SK-N-MC (cell line): ENCODE data around the gene OTUD7B.
"Not testable (repeated sequence)": the region's sequence is repeated elsewhere in the genome, so short reads cannot be mapped to it uniquely, and the experiment has no call there.

ENCODE experiments used
- DNase-seq: peaks from one replicate; pipeline ENCODE4 v3.0.0-alpha.2; 2011; ENCODE audit warnings: low read depth, low spot score
- H3K27ac ChIP-seq: fragments of 200-600 bp; sonication (generic); 2 replicates; pipeline ENCODE4 v1.5.1; 2016; ENCODE audit warnings: mixed run types
- H3K36me3 ChIP-seq: fragments of 200-600 bp; sonication (generic); 2 replicates; pipeline ENCODE4 v1.6.1; 2017; ENCODE audit warnings: antibody characterized with exemption, low read length, mixed read lengths; ENCODE audit not compliant: insufficient read depth
- H3K4me3 ChIP-seq: fragments of 200-600 bp; sonication (generic); 2 replicates; pipeline ENCODE4 v1.5.1; 2016
- H3K9ac ChIP-seq: fragments of 200-600 bp; sonication (generic); 2 replicates; pipeline ENCODE4 v1.8.0; 2017; ENCODE audit warnings: mixed run types, mixed read lengths; ENCODE audit not compliant: insufficient read length
- H3K9me3 ChIP-seq: fragments of 200-600 bp; sonication (generic); 2 replicates; pipeline ENCODE4 v1.6.1; 2017; ENCODE audit warnings: low read depth, mild to moderate bottlenecking, antibody characterized with exemption, low read length, moderate library complexity, mixed read lengths
- EZH2 ChIP-seq: fragments of 200-600 bp; sonication (generic); IDR thresholded peaks from one replicate; pipeline ENCODE4 v1.6.1; 2017; ENCODE audit warnings: antibody characterized with exemption
- FOXP2 ChIP-seq: optimal IDR thresholded peaks from 2 replicates; pipeline ENCODE3; 2011; ENCODE audit warnings: mild to moderate bottlenecking, moderate library complexity; ENCODE audit not compliant: insufficient read depth; ENCODE audit errors: extremely low read length, control extremely low read depth
- POLR2AphosphoS5 ChIP-seq: IDR thresholded peaks from 2 replicates; pipeline ENCODE4 v1.6.1; 2012; ENCODE audit warnings: mild to moderate bottlenecking, low read depth, low read length, borderline replicate concordance

Gene OTUD7B

DNA sequence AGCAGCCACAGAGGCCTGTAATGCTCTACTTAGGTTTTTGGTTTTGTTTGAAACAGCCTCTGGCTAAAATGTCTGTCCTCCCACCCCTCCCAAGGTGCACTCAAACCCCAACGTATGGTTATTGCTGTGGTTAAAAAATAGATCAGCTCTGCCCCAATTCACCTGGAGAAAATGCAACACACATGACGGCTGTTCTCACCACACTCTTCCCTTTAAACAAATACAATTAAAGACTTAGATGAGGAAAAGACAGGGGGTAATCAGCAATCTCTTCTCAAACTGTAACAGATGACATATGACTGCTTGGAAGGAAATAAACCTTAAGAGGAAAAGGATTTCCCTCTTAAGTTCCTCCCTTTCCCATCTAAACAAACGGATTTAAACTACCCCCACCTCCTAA is 67.6 kb downstream of the OTUD7B start:
- TF ChIP-seq POLR2AphosphoS5 = no peak
- no peak for TF ChIP-seq FOXP2
- no peak for TF ChIP-seq EZH2
- peak overlapping the region; percentile 81 for H3K27ac ChIP-seq
- no peak for DNase-seq
- no peaks in the 10 kb centered on the region for H3K9me3 ChIP-seq
- no peak overlapping the region for H3K9ac ChIP-seq
- H3K4me3 ChIP-seq = no peak overlapping the region
- peaks cover 17% of the 10 kb centered on the region; the same call in 1 of the 2 replicates for H3K36me3 ChIP-seq

DNA sequence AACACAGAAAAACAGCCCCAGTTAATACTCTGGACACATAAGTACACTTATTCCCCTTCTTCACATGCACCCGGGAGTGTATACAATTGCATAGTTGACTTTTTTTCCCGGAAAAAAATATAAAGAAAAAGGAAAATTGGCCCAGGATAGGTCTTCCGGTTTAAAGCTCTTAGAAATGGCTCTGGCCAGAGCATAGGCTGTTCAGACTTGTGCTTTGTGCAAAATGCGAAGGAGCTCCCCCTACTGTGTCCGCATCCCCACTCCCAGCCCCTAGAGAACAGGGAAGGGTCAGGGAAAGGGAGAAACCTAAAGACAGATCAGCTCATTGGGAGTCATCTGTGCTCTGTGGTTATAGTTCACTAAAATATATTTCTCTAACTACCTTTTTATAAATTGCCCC is 68.3 kb downstream of the OTUD7B start:
- Histone ChIP-seq H3K9me3 (no peaks in the 10 kb centered on the region), H3K4me3 (no peak overlapping the region), H3K9ac (no peak overlapping the region), H3K36me3 (peaks cover 17% of the 10 kb centered on the region; the same call in 1 of the 2 replicates), H3K27ac (peak overlapping the region; percentile 81; the same call in 1 of the 2 replicates)
- TF ChIP-seq FOXP2 (no peak), POLR2AphosphoS5 (no peak), EZH2 (no peak)
- DNase-seq = no peak

DNA sequence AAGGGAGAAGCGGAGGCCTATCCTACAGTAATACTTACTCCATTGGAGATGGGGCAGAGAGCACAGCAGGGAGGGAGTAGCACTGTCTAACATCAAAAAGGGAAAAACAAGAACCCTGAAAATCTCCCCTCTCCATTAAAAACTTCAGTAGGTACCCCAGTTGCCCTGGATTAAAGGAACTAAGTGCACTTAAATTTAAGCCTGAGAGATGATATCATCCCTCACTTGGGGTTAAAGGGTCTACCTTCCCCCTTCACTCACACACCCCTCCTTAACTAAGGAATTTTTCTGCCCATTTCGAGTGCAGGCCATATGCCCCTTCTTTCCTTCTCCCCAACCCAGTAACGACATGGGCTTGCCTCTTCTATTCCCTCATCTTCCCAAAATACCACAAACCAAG is 70.1 kb downstream of the OTUD7B start:
- TF ChIP-seq POLR2AphosphoS5 (no peak), EZH2 (no peak), FOXP2 (no peak)
- Histone ChIP-seq H3K4me3 (no peak overlapping the region), H3K36me3 (peaks cover 13% of the 10 kb centered on the region; the same call in 1 of the 2 replicates), H3K9ac (no peak overlapping the region), H3K9me3 (no peaks in the 10 kb centered on the region), H3K27ac (peak overlapping the region; percentile 90)
- no peak for DNase-seq

DNA sequence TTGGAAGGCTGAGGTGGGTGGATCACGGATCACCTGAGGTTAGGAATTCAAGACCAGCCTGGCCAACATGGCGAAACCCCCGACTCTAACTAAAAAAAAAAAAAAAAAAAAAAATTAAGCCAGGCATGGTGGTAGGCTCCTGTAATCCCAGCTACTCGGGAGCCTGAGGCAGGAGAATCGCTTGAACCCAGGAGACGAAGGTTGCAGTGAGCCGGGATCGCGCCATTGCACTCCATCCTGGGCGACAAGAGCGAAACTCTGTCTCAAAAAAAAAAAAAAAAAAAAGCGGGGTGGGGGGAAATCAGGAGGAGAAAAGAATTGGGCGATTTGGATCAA is 71.9 kb downstream of the OTUD7B start:
- H3K9ac ChIP-seq, H3K9me3 ChIP-seq, H3K36me3 ChIP-seq, DNase-seq: not testable (repeated sequence)
- Histone ChIP-seq H3K4me3 (peak overlapping the region; percentile 61), H3K27ac (peak overlapping the region; percentile 90)

DNA sequence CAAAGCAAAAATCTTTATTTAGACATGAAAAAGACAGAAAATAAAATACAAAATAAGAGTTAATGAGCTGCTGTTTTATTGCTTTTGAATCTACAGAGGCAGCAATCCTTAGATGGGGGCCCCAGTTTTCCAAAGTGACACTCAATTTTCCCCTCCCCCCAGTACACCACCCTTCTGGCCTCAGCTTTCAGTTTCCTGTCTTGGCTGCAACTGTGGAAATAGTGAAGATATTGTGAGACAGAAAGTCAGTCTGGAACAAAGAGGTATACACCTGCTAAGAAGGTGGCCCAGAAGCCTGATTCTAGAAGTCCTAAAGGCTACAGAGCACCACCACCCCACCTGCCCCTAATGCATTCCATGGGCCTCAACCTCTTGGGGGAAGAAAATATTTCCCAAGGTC is 72.8 kb downstream of the OTUD7B start:
- no peak overlapping the region; the same call in 1 of the 2 replicates for H3K27ac ChIP-seq
- TF ChIP-seq EZH2 (no peak), POLR2AphosphoS5 (no peak), FOXP2 (no peak)
- H3K4me3 ChIP-seq = no peak overlapping the region
- DNase-seq = no peak
- peak overlapping the region; percentile 5 for H3K9ac ChIP-seq
- H3K9me3 ChIP-seq = no peaks in the 10 kb centered on the region
- no peaks in the 10 kb centered on the region for H3K36me3 ChIP-seq

DNA sequence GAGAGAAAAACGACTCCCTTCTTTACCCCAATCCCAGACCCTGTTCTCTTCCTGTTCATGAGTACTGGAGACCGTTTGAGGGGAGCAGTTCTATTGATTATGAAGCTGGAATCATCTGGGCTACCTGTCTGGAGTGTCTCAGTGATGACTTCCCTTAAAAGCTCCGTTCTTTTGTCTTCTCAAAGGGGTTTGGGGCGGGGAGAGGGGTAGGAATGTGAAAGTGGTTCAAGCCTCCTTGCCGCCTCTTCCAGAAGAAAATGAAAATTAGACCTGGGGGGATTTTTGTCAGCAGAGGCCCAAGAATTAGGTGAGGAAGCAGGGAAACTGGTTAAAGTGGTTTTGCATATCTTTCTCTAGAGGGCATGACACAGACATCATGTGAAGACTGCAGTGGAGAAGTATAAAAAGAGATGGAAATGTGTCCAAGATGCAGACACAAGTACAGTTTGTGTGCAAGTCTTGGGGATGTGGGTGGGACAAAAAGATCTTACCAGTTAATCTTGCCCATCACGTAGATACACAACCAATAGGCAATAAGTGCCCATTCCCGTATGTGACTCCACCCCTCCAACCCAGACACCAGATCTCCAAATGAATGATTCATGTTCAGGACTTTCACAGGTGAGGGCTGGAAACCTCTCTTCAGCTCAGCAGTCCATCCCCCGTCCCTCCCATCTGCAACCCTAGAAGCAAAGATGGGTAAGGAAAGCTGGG is 73.4 kb downstream of the OTUD7B start:
- H3K27ac ChIP-seq = no peak overlapping the region; the same call in 1 of the 2 replicates
- peak overlapping the region; percentile 5 for H3K9ac ChIP-seq
- no peaks in the 10 kb centered on the region for H3K36me3 ChIP-seq
- no peak for DNase-seq
- H3K9me3 ChIP-seq = no peaks in the 10 kb centered on the region
- no peak for TF ChIP-seq EZH2
- TF ChIP-seq POLR2AphosphoS5 = no peak
- TF ChIP-seq FOXP2 = no peak
- no peak overlapping the region for H3K4me3 ChIP-seq

DNA sequence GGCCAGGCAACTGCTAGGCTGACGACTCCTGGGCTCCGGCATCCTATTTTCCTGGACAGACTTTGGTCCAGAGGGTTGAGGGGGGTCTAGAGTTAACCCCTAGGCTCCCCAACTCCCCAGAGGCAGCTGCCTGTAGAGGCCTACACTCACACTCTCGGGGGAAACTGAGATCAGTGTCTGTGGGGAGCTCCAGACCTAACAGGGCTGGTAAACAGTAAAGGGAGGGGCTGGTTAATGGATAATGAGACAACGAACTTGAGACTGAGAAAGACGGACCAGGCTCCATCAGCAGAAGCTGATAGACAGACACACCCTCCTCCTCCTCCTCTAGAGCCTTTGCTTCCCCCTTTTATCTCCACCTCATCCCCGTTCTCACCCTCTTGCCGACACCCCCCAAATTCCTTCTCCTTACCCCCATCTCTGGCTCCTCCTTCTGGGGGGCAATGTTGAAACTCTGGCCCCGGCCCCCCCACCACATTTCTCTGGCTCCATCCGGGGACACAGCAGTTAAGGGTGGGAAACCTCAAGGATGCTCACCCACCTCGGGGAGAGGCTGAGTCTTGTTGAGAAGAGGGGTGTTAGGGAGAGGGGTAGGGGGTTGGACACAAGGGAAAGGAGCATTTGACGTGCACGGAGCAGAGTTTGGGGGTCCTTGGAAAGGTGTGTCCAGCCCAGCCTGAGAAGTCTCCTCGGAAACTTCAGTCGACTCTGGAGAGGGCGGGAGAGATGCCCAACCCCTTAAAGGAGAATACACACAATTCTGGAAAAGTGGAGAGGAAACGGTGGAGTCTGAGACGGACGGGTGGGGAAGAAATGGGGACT is 74.1 kb downstream of the OTUD7B start, which contains the start of gene MTMR11:
MTMR11 (minus strand) TSS at position 710 of the 822 bp plus-strand sequence; CDS start at position 478, 232 bp downstream.
- Histone ChIP-seq H3K9ac (peak within 1 kb of the TSS; percentile 5), H3K36me3 (no peaks in the 10 kb centered on the region), H3K4me3 (no peak within 1 kb of the TSS), H3K27ac (no peak within 1 kb of the TSS; the same call in 1 of the 2 replicates), H3K9me3 (no peaks in the 10 kb centered on the region)
- TF ChIP-seq FOXP2 (no peak), EZH2 (no peak), POLR2AphosphoS5 (no peak)
- no peak for DNase-seq

DNA sequence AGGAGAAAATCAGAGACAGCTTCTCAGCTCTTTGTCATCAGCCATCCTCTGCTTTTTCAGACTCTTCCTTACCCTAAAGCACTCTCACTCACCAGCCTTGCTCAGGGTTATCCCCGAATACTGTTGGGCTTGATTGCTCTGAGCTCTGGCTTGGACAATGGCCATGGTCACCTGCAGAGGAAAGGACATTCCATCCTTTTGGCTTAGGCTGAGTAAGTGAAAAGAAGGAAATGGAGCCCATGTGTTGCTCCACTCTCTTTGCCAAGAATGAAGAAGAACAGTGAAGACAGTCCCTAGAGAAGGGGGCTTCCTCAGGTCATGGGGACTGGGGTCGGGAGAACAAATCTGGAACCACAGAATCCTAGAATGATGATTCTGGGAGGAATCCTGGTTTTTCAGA is 76.2 kb downstream of the OTUD7B start:
- DNase-seq = no peak
- no peak overlapping the region for H3K4me3 ChIP-seq
- H3K9me3 ChIP-seq = no peaks in the 10 kb centered on the region
- no peak overlapping the region for H3K27ac ChIP-seq
- H3K36me3 ChIP-seq = no peaks in the 10 kb centered on the region
- no peak for TF ChIP-seq FOXP2
- no peak for TF ChIP-seq POLR2AphosphoS5
- TF ChIP-seq EZH2 = no peak
- H3K9ac ChIP-seq = no peak overlapping the region
